Type B pancreatic cell (in vitro differentiated cells): ENCODE results near the gene RBM19. TPM values are rescaled to one million over a fixed set of nuclear protein-coding genes. Genes with fewer than 3 reads are reported as not detected.
A peak's percentile ranks its signal among the peaks of the same experiment; 100 is the strongest.

Experiments
- DNase-seq: peaks from one replicate; pipeline ENCODE4 v3.0.0; 2021; ENCODE audit warnings: mixed read lengths; ENCODE audit not compliant: unreplicated experiment; ENCODE audit errors: extremely low spot score
- H3K27ac Mint-ChIP-seq: 2 replicates; pipeline ENCODE4 v1.8.0; 2021; ENCODE audit warnings: mild to moderate bottlenecking, mixed read lengths
- H3K27me3 Mint-ChIP-seq: 2 replicates; pipeline ENCODE4 v1.8.0; 2021; ENCODE audit warnings: mixed read lengths
- H3K36me3 Mint-ChIP-seq: 2 replicates; pipeline ENCODE4 v1.8.0; 2021; ENCODE audit warnings: mixed read lengths
- H3K4me1 Mint-ChIP-seq: one replicate; pipeline ENCODE4 v1.8.0; 2021; ENCODE audit warnings: mixed read lengths; ENCODE audit not compliant: unreplicated experiment
- H3K4me3 Mint-ChIP-seq: 2 replicates; pipeline ENCODE4 v1.8.0; 2021; ENCODE audit warnings: mild to moderate bottlenecking, mixed read lengths
- H3K9me3 Mint-ChIP-seq: 2 replicates; pipeline ENCODE4 v1.8.0; 2021; ENCODE audit warnings: mixed read lengths
- CTCF ChIP-seq: fragments of 200-600 bp; sonication (generic); conservative IDR thresholded peaks from 2 replicates; pipeline ENCODE4 v1.5.0; 2021; ENCODE audit warnings: antibody characterized with exemption, mild to moderate bottlenecking
- total RNA-seq: library from RNA; stranded (reverse); gene quantifications from 2 replicates; pipeline ENCODE4 v1.2.1, GENCODE V29; 2021; ENCODE audit warnings: low replicate concordance

RBM19 gene
- total RNA-seq, 1 donor from 2014 or later, result 37.8 TPM

- no peak overlapping the region for H3K4me3 Mint-ChIP-seq
- TF ChIP-seq CTCF, result no peak
- H3K27me3 Mint-ChIP-seq, result no peaks in the 10 kb centered on the region
- no peak overlapping the region for H3K27ac Mint-ChIP-seq
- no peaks in the 10 kb centered on the region for H3K9me3 Mint-ChIP-seq
- H3K4me1 Mint-ChIP-seq, result peaks cover 15% of the 10 kb centered on the region
- no peaks in the 10 kb centered on the region for H3K36me3 Mint-ChIP-seq
- DNase-seq, result no peak
These were observed 145.3 kb downstream of the RBM19 start for GRCh38 chr12:113820842-113821241.

- Mint-ChIP-seq H3K27ac (no peak overlapping the region), H3K4me1 (peaks cover 15% of the 10 kb centered on the region), H3K36me3 (no peaks in the 10 kb centered on the region), H3K4me3 (no peak overlapping the region), H3K9me3 (no peaks in the 10 kb centered on the region), H3K27me3 (no peaks in the 10 kb centered on the region)
- no peak for TF ChIP-seq CTCF
- no peak for DNase-seq
These were observed 145.8 kb downstream of the RBM19 start for GRCh38 chr12:113820309-113820708.

GRCh38 chr12:113819495-113819894, 146.6 kb downstream of the RBM19 start:
- no peak for TF ChIP-seq CTCF
- no peak for DNase-seq
- Mint-ChIP-seq H3K4me1 (peaks cover 15% of the 10 kb centered on the region), H3K36me3 (no peaks in the 10 kb centered on the region), H3K27me3 (no peaks in the 10 kb centered on the region), H3K4me3 (no peak overlapping the region), H3K27ac (no peak overlapping the region), H3K9me3 (no peaks in the 10 kb centered on the region)

GRCh38 chr12:113818833-113819232, 147.3 kb downstream of the RBM19 start:
- peak; percentile 69 for TF ChIP-seq CTCF
- no peaks in the 10 kb centered on the region for H3K27me3 Mint-ChIP-seq
- no peak for DNase-seq
- H3K27ac Mint-ChIP-seq, result no peak overlapping the region
- H3K4me1 Mint-ChIP-seq, result peaks cover 15% of the 10 kb centered on the region
- H3K36me3 Mint-ChIP-seq, result no peaks in the 10 kb centered on the region
- H3K9me3 Mint-ChIP-seq, result no peaks in the 10 kb centered on the region
- H3K4me3 Mint-ChIP-seq, result no peak overlapping the region

GRCh38 chr12:113818283-113818682, 147.8 kb downstream of the RBM19 start:
- no peak for TF ChIP-seq CTCF
- Mint-ChIP-seq H3K9me3 (no peaks in the 10 kb centered on the region), H3K36me3 (no peaks in the 10 kb centered on the region), H3K27me3 (no peaks in the 10 kb centered on the region), H3K27ac (no peak overlapping the region), H3K4me3 (no peak overlapping the region), H3K4me1 (peaks cover 15% of the 10 kb centered on the region)
- DNase-seq, result no peak

GRCh38 chr12:113816866-113817265, 149.3 kb downstream of the RBM19 start:
- Mint-ChIP-seq H3K27ac (no peak overlapping the region), H3K27me3 (no peaks in the 10 kb centered on the region), H3K4me3 (no peak overlapping the region), H3K36me3 (peaks cover 4% of the 10 kb centered on the region), H3K9me3 (no peaks in the 10 kb centered on the region), H3K4me1 (peaks cover 15% of the 10 kb centered on the region)
- no peak for DNase-seq
- TF ChIP-seq CTCF, result no peak
